ENCODE results near the gene GPR146. TPM values are rescaled to one million over a fixed set of nuclear protein-coding genes. Genes with fewer than 3 reads are reported as not detected.
A peak's percentile ranks its signal among the peaks of the same experiment; 100 is the strongest.

The GPR146 gene
- total and polyA plus RNA-seq, 9 of the 15 experiments (the other 6 are each of a cell fraction or from before 2014, with no cell fraction given) = 0.22 to 3.6 (median 0.64) TPM; not detected in 2

DNA sequence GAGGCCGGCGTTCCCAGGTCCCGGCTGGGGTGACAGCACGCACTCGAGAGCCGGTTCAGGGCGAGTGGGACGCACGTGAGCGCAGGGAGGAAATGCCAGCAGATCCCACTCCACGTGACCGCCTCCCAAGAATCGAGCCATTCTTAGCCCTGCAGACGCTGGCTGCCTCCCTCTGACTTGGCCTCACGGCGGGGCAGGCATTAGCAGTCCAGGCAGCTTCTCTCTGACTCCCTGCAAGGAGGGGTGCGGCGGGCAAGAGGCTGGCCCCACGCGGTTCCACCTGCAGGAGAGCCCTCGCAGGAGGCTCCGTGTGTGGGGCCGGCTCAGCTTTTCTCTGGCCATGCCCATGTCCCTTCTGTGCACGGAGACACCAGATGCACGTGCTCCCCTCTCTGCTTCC lies 10.1 kb downstream of the GPR146 start (continued):
- TF ChIP-seq ZNF740 (CRISPR knock-in tag; IDR thresholded peaks at IDR 0.05) (no peak), ZNF740 (tag; IDR thresholded peaks at IDR 0.05) (0 out of 4 replicates have a peak, but pooled peaks of 1 of the 2 experiments have one; percentile 20), TBL1XR1 (IDR thresholded peaks at IDR 0.05; ENCODE audit: low read length in 2 of 2) (0 out of 4 replicates have a peak, but pooled peaks of 1 of the 2 experiments have one; percentile 11), DEAF1 (CRISPR knock-in tag; IDR thresholded peaks at IDR 0.05) (no peak), SLC30A9 (CRISPR knock-in tag; IDR thresholded peaks at IDR 0.05) (no peak), THRB (CRISPR knock-in tag; conservative IDR thresholded peaks at IDR 0.05) (no peak), ESRRA (IDR thresholded peaks at IDR 0.05; ENCODE audit: borderline replicate concordance, low read depth) (no peak), ZNF780A (CRISPR knock-in tag; IDR thresholded peaks at IDR 0.05) (no peak), ZNF592 (IDR thresholded peaks at IDR 0.05) (no peak)
- TF ChIP-seq, protein P1, sequence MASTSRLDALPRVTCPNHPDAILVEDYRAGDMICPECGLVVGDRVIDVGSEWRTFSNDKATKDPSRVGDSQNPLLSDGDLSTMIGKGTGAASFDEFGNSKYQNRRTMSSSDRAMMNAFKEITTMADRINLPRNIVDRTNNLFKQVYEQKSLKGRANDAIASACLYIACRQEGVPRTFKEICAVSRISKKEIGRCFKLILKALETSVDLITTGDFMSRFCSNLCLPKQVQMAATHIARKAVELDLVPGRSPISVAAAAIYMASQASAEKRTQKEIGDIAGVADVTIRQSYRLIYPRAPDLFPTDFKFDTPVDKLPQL (IDR thresholded peaks at IDR 0.05; ENCODE audit: extremely low read depth, insufficient read length) = no peak
